H1 (cell line): ENCODE results near the gene CACNA2D1. TPM values are rescaled to one million over a fixed set of nuclear protein-coding genes. Genes with fewer than 3 reads are reported as not detected.

Experiments
- ASH2L ChIP-seq: fragments of 200-600, 300-600 bp; sonication (generic); IDR thresholded peaks from one replicate; pipeline ENCODE4 v1.7.1; 2017; ENCODE audit warnings: low read length
- GABPA ChIP-seq: IDR thresholded peaks from 2 replicates; pipeline ENCODE4 v1.6.1; 2011; ENCODE audit warnings: mild to moderate bottlenecking, low read length, moderate library complexity, borderline replicate concordance; ENCODE audit not compliant: insufficient read depth
- polyA plus RNA-seq, 7 experiments: library from polyadenylated mRNA; depleted of rRNA in 3 of 7; stranded (reverse) in 5 of 7; unstranded in 2 of 7; fragments of >200 nt in 5 of 7; fragments of 200-250 nt in 2 of 7; gene quantifications; 1 replicate in 5 of 7; 2 replicates in 1 of 7; 4 replicates in 1 of 7; pipeline versions ENCODE4 v1.2.1 to v1.2.3, GENCODE V29; 2011 to 2013; ENCODE audit warnings: missing spikeins in 2 of 7, mixed read lengths in 2 of 7
- total RNA-seq: library from RNA; stranded (reverse); fragmentation: NEBNext Ultra II Directional; extraction: Animal tissue kit (Norgen Biotek cat#: 25700); gene quantifications from 2 replicates; pipeline ENCODE4 v1.2.1, GENCODE V29; 2021
- TF ChIP-seq, protein P1 (sequence below): IDR thresholded peaks from 2 replicates; pipeline ENCODE4 v1.6.1; 2012; ENCODE audit warnings: inconsistent platforms

Gene CACNA2D1
- total and polyA plus RNA-seq, 2 of the 8 experiments (the other 6 are each of a cell fraction or from before 2014, with no cell fraction given) = 4.3 to 27.3 TPM

DNA sequence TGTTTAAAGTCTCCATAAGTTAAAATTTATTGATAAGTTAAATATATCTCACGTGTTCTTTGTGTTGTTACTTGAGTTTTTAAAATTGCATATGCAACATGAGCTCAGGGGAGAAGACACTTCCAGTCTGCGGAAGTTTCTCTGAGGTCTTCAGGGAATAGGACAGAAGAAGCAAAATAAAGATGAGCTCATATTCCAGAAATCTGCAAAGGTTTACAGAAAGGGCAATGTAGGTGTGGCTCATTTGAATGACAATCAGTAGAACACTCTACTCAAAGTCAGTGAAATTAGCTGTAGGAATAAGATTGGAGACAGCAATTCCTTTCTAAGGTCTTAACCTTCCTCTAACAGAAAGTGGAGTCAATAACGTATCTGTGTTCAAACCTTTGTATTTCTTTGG, 53.7 kb downstream of the CACNA2D1 start (continued):
- TF ChIP-seq GABPA (no peak), ASH2L (no peak)
- TF ChIP-seq, protein P1, sequence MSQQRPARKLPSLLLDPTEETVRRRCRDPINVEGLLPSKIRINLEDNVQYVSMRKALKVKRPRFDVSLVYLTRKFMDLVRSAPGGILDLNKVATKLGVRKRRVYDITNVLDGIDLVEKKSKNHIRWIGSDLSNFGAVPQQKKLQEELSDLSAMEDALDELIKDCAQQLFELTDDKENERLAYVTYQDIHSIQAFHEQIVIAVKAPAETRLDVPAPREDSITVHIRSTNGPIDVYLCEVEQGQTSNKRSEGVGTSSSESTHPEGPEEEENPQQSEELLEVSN = no peak
